OCI-M1 (cell line): ENCODE measurements around the gene OR52E1.
"Not testable (repeated sequence)": the region's sequence is repeated elsewhere in the genome, so short reads cannot be mapped to it uniquely, and the experiment has no call there.

Experiments used
- DNase-seq: peaks from one replicate; lab custom pipeline; 2025; lab: John Stamatoyannopoulos, UW

The OR52E1 gene

GRCh38 chr11:5069272-5069671 lies at the start of gene OR52E1:
Gene OR52E1 (plus strand): TSS chr11:5069572.
- DNase-seq, result no peak

- DNase-seq, result no peak
Measured at GRCh38 chr11:5021996-5022395, 47.4 kb upstream of the OR52E1 start.

- DNase-seq, result no peak
Measured at GRCh38 chr11:5036669-5037068, 32.7 kb upstream of the OR52E1 start.

GRCh38 chr11:5037926-5038325 lies 31.4 kb upstream of the OR52E1 start:
- DNase-seq, result no peak

- DNase-seq, result no peak
Measured at GRCh38 chr11:5038341-5038740, 31.0 kb upstream of the OR52E1 start.

GRCh38 chr11:5040876-5041275 lies 28.5 kb upstream of the OR52E1 start:
- DNase-seq, result no peak

GRCh38 chr11:5042091-5042490 lies 27.3 kb upstream of the OR52E1 start:
- no peak for DNase-seq

GRCh38 chr11:5043380-5043779 lies 26.0 kb upstream of the OR52E1 start:
- DNase-seq, result no peak

GRCh38 chr11:5046226-5046625 lies 23.1 kb upstream of the OR52E1 start, which contains the start of gene OR52J3:
Gene OR52J3 (plus strand): TSS chr11:5046526. CDS start chr11:5046526, 0 bp downstream.
- DNase-seq, result no peak

- DNase-seq, result no peak
Measured at GRCh38 chr11:5046754-5047330, 22.5 kb upstream of the OR52E1 start.

GRCh38 chr11:5058679-5059078 lies 10.7 kb upstream of the OR52E1 start:
- not testable (repeated sequence) for DNase-seq

GRCh38 chr11:5059391-5059790 lies 10.0 kb upstream of the OR52E1 start, which contains the start of gene OR52E2:
Gene OR52E2 (minus strand): TSS chr11:5059627. CDS start chr11:5059627, 0 bp downstream.
- DNase-seq, result no peak

GRCh38 chr11:5065027-5065426 lies 4.3 kb upstream of the OR52E1 start:
- peak; percentile 6 for DNase-seq

- DNase-seq, result peak; percentile 12
Measured at GRCh38 chr11:5071799-5072198, 2.4 kb downstream of the OR52E1 start.

- no peak for DNase-seq
Measured at GRCh38 chr11:5081405-5081804, 12.0 kb downstream of the OR52E1 start.

GRCh38 chr11:5083602-5084001 lies 14.2 kb downstream of the OR52E1 start:
- no peak for DNase-seq

- no peak for DNase-seq
Measured at GRCh38 chr11:5088556-5088955, 19.2 kb downstream of the OR52E1 start.

GRCh38 chr11:5090668-5091067 lies 21.3 kb downstream of the OR52E1 start:
- no peak for DNase-seq

- no peak for DNase-seq
Measured at GRCh38 chr11:5092821-5093585, 23.6 kb downstream of the OR52E1 start.

GRCh38 chr11:5096011-5096410 lies 26.6 kb downstream of the OR52E1 start:
- DNase-seq, result no peak

GRCh38 chr11:5102246-5102645 lies 32.9 kb downstream of the OR52E1 start:
- DNase-seq, result peak; percentile 24

GRCh38 chr11:5103066-5103465 lies 33.7 kb downstream of the OR52E1 start:
- no peak for DNase-seq

GRCh38 chr11:5107285-5107684 lies 37.9 kb downstream of the OR52E1 start:
- peak; percentile 25 for DNase-seq

- DNase-seq, result no peak
Measured at GRCh38 chr11:5115339-5115738, 46.0 kb downstream of the OR52E1 start.
